M059J (cell line): ENCODE measurements around the gene RSPRY1. TPM values are rescaled to one million over a fixed set of nuclear protein-coding genes. Genes with fewer than 3 reads are reported as not detected.
"Not testable (repeated sequence)": the region's sequence is repeated elsewhere in the genome, so short reads cannot be mapped to it uniquely, and the experiment has no call there.

Experiments used
- DNase-seq: peaks from one replicate; pipeline ENCODE4 v3.0.0-alpha.2; 2012; ENCODE audit warnings: low read depth
- total RNA-seq: library from RNA; depleted of rRNA; stranded (reverse); fragments of >200 nt; shearing (Covaris generic); gene quantifications from 2 replicates; pipeline ENCODE4 v1.2.3, GENCODE V29; 2014

The RSPRY1 gene
- total RNA-seq, 1 experiment from 2014 or later: 34.9 TPM

GRCh38 chr16:57255686-57256415, 69.7 kb downstream of the RSPRY1 start:
- no peak for DNase-seq

- DNase-seq: no peak
Observed at GRCh38 chr16:57256601-57257395, 70.7 kb downstream of the RSPRY1 start.

DNA sequence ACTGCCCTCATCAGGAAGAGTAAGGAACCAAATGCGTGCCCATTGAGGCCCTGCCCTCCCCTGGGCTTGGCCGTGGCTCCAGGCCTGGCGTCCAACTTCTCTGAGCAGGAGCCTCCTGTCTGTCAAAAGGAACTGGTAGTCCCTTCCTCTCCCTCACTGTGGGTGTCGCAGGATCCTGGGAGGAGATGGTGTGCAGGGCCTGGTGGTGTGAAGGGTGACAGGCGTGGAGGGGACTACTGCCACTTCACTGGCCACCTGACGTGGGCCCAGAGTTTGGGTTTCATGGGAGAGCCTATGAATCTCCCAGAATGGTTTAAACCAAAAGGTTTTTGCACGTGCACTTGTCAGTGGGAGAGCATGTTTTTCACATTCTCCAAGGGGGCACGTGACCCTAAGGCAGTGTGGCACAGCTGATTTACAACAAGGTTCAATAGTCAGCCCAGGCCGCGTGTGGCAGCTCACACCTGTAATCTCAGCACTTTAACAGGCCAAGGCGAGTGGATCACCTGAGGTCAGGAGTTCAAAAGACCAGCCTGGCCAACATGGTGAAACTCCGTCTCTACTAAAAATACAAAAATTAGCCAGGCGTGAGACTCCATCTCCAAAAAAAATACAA, 71.4 kb downstream of the RSPRY1 start:
- no peak for DNase-seq

DNA sequence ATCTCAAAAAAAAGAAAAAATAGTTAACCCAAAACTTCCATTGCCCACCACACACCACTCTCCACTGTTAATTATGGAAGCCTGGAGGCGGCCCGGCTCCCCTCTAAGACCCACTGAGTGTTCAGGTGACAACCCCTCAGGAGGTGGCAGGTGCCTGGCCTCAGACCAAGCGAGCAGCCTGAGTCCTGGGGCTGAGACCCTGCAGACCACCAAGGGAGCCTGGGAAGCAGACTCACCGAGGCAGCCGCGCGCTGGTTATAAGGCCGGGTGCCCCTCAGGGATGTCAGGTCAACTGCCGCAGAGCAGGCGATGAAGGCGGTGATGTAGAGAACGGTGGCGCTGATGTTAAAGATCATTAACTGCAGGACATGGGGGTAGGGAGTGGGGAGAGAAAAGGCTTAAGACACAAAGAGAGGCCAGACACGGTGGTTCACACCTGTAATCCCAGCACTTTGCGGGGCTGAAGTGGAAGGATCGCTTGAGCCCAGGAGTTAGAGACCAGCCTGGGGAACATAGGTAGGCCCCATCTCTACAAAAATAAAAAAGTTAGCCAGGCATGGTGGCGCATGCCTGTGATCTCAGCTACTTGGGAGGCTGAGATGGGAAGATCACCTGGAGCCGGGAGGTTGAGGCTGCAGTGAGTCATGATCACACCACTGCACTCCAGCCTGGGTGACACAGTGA, 72.2 kb downstream of the RSPRY1 start:
- no peak for DNase-seq

- DNase-seq: no peak
Observed at GRCh38 chr16:57258910-57259475, 72.9 kb downstream of the RSPRY1 start.

- peak; percentile 76 for DNase-seq
Observed at GRCh38 chr16:57260294-57260929, 74.3 kb downstream of the RSPRY1 start.

GRCh38 chr16:57261806-57262205, 75.7 kb downstream of the RSPRY1 start:
- DNase-seq: no peak

- no peak for DNase-seq
Observed at GRCh38 chr16:57262841-57263540, 76.9 kb downstream of the RSPRY1 start.

DNA sequence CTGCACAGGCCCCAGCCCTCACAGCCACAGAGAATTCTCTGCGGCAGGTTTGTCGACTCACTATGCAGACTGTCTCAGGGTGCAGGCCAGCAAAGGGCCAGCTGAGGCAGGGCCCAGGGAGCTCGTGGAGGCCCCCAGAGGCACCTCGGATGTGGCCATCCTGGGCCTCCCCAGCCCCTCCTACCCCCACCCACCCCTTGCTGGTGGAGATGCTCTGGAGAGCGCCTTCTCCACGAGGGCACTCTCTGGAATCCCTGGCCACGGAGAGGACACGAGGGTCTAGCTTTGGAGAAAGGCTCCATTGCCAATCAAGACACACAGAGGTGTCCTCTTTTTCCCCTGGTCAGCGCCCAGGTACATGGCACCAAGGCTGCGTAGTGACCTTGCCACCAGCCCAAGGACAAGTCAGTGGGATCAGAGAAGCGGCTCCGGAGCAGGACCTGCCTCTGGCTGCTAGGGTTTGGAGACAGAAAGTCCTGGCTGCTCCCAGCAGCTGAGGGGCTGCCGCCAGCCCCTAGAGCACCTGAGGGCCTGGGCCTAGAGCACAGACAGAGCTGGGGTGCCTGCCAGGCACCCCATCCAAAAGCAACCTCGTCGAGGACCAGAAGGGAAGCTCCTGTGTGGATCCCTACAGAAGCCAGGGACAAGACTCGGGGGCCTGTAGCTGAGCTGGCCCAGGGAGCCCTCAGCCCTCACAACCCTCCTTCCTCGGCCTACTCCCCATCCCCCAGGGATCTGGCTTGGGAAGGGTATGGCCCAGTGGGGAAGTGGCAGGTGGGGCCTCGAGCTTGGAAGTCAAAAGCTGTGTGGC, 77.6 kb downstream of the RSPRY1 start:
- DNase-seq: no peak

- no peak for DNase-seq
Observed at GRCh38 chr16:57264381-57264780, 78.3 kb downstream of the RSPRY1 start.

DNA sequence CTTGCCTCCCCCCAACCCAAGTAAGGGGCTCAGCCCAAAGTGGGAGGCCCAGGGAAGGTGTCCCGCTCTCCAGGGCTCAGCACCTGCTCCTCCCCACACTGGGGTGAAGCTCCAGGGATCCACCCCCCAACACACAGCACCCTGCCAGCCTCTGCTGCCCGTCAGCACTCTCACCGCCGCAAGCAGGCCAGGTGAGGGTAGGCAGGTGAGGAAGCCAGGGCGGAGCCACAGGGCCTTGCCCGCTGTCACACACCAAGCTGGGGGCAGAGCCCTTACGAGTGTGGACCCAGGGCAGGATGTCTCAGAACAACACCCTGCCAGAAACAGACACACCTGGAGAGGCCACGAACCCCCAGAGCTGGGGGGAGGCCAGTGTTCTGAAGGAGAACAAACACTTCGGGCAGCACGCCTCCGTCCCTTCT, 78.8 kb downstream of the RSPRY1 start:
- no peak for DNase-seq

DNA sequence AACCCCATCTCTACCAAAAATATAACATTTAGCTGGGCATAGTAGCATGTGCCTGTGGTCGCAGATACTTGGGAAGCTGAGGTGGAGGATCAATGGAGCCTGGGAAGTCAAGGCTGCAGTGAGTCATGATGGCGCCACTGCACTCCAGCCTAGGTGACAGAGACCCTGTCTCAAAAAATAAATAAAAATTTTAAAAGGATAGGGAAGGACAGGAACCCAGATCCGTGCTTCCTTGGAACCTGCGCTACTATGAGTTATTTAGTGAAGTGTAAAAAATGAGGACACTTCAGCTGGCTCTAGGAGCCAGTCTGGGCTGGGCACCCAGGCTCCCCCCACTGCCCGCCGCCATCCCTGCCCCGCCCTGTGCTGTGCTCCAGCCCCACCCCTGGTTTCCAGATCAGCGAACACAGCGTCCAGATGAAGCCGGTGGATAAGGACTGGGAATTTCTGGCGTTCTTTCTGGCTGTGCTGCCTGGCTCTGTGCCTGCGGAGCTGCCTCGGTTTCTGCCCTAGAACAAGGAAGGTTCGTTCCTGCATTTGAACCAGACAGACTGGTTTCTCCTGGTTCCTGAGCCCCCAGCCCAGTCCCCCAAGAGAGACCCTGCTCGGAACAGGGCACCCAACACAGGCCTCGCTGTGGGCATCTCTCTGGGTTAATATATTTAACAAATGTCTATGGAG, 79.9 kb downstream of the RSPRY1 start:
- DNase-seq: peak; percentile 59

- peak; percentile 33 for DNase-seq
Observed at GRCh38 chr16:57266531-57267260, 80.6 kb downstream of the RSPRY1 start.

- not testable (repeated sequence) for DNase-seq
Observed at GRCh38 chr16:57267343-57267742, 81.2 kb downstream of the RSPRY1 start.

DNA sequence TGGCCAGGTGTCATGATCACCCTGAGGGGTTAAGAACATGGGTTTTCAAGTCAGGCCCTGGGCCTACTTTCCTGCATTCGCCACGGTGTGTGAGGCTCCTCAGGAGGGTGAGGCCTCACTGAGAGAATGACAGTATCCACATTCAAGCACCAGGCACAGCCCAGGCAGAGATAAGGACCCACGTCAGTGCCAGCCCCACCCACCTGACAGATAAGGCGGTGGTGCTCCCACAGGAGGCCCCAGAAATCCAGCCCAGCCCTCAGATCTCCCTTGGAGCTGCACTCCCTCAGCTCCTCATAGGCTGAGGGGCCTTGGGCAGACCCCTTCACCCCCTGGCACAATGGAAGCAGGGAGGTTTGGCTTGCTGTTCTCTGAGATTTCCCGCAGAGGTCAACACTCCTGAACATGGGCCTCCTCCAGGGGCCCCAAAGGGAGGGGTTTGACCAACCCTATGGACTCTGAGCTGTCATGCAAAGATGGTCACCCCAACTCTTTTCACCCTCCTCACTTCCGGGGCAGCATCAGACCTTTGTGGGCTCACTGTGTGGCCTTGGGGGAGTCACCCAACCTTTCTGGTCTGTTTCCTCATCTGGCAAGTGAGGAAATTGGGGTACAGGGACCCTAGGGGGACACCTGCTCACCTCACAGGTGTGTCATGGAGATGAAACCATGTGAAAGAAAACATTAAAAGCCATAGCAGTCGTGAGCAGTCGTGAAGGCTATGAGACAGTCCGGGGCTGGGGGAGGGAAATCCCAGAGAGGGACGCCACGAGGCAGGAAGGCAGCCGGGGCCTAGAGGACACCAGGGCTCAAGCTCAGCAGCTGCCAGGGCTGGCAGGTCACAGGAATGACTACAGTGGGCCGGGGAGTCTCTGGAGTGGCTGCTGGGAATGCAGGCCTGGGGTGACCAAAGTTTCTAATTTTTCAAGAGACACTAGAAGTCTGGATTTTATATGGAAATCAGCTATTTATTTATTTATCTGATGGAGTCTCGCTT, 83.0 kb downstream of the RSPRY1 start:
- DNase-seq: no peak

GRCh38 chr16:57270221-57271062, 84.3 kb downstream of the RSPRY1 start:
- no peak for DNase-seq

GRCh38 chr16:57271063-57271345, 84.9 kb downstream of the RSPRY1 start:
- DNase-seq: no peak
